ENCODE results near the gene ARHGAP27.

ARHGAP27 gene

DNA sequence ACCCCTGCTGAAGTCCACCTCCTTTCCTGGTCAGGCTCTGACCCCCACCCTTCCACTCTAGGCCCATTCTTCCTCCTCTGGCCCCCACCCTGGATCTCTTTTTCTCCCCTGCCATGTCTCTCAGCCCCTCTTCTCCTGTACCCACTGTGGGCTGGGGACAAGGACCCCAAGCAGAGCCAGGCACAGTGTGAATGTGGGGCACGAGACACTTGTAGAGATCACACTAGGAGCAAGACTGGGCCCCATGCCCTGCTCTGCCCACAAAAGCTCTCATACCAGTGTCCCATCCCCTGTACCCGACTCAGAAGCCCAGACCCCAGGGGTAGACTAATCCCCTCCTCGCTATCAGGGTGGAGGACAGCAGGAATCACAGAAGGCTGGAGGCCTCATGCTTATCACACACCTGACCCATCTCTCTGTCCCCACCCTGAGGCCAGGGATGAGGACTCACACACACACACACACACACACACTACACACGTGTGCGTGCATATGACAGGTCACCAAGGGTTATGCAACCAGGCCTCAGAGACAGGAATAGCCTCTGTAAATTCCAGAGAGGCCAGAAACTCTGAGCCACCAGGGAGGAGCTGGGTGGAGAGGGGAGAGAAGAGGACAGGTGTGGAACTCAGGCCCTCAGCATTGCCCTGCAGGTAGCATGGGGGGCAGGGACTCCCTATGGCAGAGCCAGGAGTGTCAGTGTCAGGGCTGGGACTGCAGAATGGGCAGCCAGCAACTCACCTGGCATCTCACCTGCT, 21.1 kb downstream of the ARHGAP27 start:
- H3K36me3 Mint-ChIP-seq: peaks cover 12% of the 10 kb centered on the region in 2 donors

DNA sequence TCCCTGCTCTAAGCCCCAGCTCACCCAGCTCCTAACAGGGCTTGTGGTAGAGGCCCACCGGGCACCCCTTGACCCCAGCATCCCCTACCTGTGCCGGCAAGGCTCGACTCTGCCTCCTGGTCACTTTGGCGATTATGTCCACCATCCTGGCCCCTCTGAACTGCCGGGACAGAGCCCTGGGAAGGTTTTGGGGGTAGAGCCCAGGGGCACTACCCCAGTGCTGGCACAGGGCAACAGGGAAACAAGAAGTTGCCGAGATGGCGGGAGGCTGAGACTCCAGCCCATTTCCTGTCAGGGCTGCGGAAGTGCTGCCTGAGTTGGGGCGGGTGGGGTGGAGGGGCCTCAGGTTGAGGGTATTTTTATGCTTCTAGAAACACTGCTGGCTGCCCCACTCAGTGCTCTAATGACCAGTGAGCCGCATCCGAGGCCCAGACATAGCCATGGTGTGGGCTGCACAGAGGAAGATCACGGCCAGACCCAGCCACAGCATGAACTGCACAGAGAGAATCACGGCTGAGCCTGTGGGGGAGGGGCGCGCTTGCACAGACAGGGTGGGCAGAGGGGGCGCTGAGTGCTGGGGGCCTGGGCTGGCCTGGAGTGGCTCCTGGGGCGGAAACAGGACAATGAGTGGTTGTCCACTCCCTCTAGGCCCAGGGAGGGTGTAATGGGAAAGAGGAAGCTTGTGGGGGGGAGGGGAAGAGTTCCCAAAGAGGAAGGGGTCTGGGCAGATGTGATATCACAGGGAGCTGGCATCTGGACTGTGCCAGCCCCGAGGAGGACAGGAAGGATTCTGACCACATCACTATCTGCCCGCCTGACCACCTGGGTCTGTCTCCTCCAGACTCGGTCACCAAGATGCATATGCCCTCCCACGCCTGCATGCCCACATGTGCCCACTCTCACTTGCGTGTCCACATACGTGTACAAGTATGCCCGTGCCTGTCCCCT, 22.3 kb downstream of the ARHGAP27 start:
- DNase-seq (no peak), ATAC-seq (replicated peaks) (peak; percentile 71 to 76)
- H3K27me3 Mint-ChIP-seq: no peaks in the 10 kb centered on the region
- peak overlapping the region; percentile 98 for H3K4me3 Mint-ChIP-seq
- H3K36me3 Mint-ChIP-seq: peaks cover 12 to 17% of the 10 kb centered on the region in 2 donors
- no peaks in the 10 kb centered on the region for H3K9me3 Mint-ChIP-seq
- H3K4me1 Mint-ChIP-seq: peaks cover 64 to 92% of the 10 kb centered on the region in 2 donors
- peak overlapping the region; percentile 97 for H3K27ac Mint-ChIP-seq

More for the DNA sequence above, 21.1 kb downstream of the ARHGAP27 start:
- Mint-ChIP-seq H3K9me3 (no peaks in the 10 kb centered on the region), H3K4me1 (peaks cover 64 to 88% of the 10 kb centered on the region in 2 donors), H3K4me3 (peak overlapping the region; percentile 98), H3K27me3 (no peaks in the 10 kb centered on the region), H3K27ac (peak overlapping the region; percentile 97)
- ATAC-seq (replicated peaks) (no peak), DNase-seq (no peak)

DNA sequence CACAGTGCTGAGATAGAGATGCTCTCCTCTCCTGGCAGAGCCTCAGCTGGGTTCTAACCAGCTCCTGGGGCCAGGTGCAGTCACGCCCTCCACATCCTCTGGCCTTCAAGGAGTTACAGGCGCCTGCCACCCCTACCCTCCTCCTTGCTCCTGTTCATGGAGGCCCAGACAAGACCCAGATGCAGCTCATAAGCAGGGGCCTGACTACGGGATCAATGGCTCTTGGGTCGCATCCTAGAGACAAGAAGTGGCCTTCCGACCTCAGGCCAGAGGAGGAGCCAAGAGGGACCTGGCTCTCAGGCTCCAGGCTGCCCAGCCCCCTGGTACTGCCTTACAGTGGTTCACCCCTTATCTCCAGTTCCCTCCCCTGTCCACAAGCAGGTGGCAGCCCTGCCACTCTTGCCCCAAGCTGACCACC, 23.0 kb downstream of the ARHGAP27 start:
- H3K9me3 Mint-ChIP-seq: no peaks in the 10 kb centered on the region
- ATAC-seq (replicated peaks) (peak; percentile 19 to 20), DNase-seq (no peak)
- H3K27me3 Mint-ChIP-seq: no peaks in the 10 kb centered on the region
- peaks cover 14 to 21% of the 10 kb centered on the region in 2 donors for H3K36me3 Mint-ChIP-seq
- H3K4me1 Mint-ChIP-seq: peaks cover 59 to 87% of the 10 kb centered on the region in 2 donors
- peak overlapping the region; percentile 97 for H3K27ac Mint-ChIP-seq
- peak overlapping the region; percentile 98 for H3K4me3 Mint-ChIP-seq

DNA sequence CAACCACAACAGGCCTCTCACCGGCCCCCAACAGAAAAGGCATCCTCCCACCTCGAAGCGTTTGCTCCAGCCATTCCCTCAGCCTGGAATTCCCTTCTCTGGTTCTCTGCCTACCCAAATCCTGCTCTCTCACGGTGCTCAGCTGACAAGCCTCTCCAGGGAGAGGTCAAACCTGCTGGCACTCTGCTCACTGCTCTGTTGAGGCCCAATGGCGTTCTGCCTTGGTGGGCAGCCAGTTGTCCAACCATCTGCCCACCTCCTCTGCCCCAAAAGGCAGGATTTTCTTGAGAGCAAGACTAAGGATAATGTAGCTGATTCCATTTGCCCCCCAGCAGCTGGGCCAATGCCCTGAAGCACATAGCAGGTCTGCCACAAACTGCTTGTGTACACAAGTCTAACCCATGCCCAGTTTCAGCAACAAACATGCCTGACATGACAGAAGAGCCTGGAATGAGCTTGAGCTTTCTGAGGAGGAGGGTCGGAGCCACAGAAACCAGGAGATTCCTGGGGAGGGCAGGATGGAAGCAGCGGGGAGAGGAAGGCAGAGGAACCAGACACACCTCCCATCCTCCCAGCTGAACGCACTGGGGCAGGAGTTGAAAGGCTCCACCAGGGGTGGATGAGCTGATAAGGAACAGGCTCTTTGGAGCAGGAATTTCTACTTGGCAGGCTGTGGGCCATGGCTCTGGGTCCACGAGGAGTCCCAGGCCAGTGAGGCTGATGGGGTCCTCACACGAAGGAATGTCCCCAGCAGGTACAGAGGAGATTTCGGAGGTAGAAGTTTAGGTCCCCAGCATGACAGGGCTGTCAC, 23.9 kb downstream of the ARHGAP27 start:
- Mint-ChIP-seq H3K9me3 (no peaks in the 10 kb centered on the region), H3K27me3 (no peaks in the 10 kb centered on the region), H3K4me1 (peaks cover 57 to 84% of the 10 kb centered on the region in 2 donors), H3K27ac (peak overlapping the region; percentile 97), H3K36me3 (peaks cover 22 to 28% of the 10 kb centered on the region in 2 donors), H3K4me3 (peak overlapping the region; percentile 98)
- no peak for DNase-seq
- no peak for ATAC-seq (replicated peaks)

DNA sequence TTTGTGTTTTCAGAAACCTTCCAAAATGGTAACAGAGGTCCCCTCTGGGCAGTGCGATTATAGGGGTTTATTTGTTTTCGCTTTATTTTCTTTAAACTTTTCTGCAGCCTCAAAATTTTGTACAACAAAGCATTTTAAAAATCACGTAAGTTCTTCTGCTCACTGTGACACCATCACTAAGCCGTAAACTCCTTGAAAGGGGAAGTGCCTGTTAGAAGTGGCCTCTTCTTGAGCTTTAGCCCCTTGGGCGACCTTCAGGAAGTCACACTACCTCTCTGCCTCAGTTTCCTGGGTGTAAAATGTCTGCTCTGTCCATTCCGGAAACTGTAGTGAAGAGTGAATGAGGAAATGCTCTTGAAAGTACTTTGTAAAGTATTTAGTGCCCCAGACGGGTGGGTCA, 26.6 kb downstream of the ARHGAP27 start:
- Mint-ChIP-seq H3K36me3 (peaks cover 32 to 46% of the 10 kb centered on the region in 2 donors), H3K4me3 (no peak overlapping the region), H3K27me3 (no peaks in the 10 kb centered on the region), H3K9me3 (no peaks in the 10 kb centered on the region), H3K27ac (no peak overlapping the region), H3K4me1 (peaks cover 33 to 57% of the 10 kb centered on the region in 2 donors)
- DNase-seq: no peak
- ATAC-seq (replicated peaks): no peak

DNA sequence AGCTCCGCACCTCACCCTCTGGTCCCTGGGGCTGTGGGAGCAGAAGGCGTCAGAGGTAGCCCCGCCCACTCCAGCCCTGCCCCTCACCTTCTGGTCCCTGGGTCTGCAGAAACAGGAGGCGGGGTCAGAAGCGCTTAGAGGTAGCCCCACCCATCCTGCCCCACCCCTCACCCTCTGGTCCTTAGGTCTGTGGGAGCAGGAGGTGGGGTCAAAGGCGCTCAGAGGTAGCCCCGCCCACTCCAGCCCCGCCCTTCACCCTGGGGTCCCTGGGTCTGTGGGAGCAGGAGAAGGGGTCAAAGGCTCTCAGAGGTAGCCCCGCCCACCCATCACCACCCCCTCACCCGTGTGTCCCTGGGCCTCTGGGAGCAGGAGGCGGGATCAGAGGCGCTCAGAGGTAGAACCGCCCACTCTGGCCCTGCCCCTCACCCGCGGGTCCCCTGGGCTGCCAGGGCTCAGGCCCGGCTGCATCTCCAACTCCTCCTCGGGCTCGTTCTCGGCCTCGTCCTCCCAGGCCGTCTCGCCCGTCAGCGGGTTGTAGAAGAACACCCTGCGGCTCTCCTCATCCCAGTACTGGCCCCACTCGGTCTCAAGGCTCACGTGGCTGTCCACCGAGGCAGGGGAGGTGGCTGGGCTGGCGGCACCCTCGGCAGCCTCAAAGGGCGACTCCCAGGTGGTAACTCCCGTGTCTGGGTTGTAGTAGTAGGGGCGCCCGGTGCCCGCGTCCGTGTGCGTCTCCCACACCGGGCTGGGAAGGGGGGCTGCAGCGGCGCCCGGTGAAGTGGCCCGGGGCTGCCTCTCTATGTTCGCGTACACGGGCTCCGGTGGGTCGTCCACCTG, 27.2 kb downstream of the ARHGAP27 start:
- H3K27ac Mint-ChIP-seq: no peak overlapping the region
- no peak for ATAC-seq (replicated peaks)

DNA sequence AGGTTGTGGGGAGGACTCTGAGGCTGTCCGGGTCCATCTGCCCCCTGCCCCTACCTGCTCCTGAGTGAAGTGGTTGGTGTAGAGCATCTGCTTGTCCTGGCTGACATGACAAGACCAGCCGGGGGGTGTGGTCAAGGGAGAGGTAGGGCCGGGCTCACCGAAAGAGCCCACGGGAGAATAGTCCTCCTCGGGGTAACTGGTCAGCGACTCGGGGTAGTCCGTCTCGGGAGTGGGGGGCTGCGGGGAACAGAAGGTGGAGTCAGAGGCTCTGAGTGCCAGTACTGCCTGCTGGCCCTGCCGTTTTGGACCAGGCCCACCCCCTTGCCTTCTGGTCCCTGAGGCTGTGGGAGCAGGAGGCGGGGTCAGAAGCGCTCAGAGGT, 27.8 kb downstream of the ARHGAP27 start:
- DNase-seq (no peak), ATAC-seq (replicated peaks) (no peak)
- Mint-ChIP-seq H3K4me1 (peaks cover 25 to 46% of the 10 kb centered on the region in 2 donors), H3K27me3 (no peaks in the 10 kb centered on the region), H3K9me3 (no peaks in the 10 kb centered on the region), H3K36me3 (peaks cover 36 to 46% of the 10 kb centered on the region in 2 donors), H3K4me3 (no peak overlapping the region), H3K27ac (peak overlapping the region; percentile 77)

More for the DNA sequence above, 27.2 kb downstream of the ARHGAP27 start:
- no peak for DNase-seq
- Mint-ChIP-seq H3K9me3 (no peaks in the 10 kb centered on the region), H3K27me3 (no peaks in the 10 kb centered on the region), H3K4me3 (no peak overlapping the region), H3K36me3 (peaks cover 32 to 46% of the 10 kb centered on the region in 2 donors), H3K4me1 (peaks cover 27 to 51% of the 10 kb centered on the region in 2 donors)

DNA sequence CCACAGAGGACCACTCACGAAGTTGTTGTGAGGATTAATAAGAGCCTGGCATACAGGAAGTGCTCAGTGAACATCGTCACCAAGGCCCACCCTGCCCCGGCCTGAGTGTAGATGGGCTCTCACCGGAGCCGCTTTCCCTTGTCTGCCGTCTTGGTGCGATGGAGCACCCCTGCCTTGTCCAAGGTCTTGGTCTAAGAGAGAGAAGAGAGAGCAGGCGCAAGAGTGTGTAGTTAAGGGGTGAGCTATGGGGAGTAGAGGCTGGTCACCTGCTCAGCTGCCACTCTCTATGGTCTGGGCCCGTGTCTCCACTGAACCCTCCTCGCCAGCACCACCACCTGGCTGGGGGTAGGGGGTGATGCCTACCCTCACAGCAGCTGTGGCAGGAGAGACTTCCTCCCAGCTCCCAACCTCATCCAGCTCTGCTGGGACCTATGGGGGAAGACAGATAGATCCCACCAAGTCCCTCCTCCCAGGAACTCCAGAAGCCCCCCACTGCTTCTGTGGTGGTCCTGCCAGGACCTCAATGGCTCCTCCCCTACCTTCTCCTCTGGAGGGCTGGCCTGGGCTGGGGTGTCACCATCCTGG, 28.7 kb downstream of the ARHGAP27 start:
- Mint-ChIP-seq H3K4me3 (no peak overlapping the region), H3K27me3 (no peaks in the 10 kb centered on the region), H3K36me3 (peaks cover 36 to 51% of the 10 kb centered on the region in 2 donors), H3K27ac (peak overlapping the region; percentile 51), H3K4me1 (peaks cover 22 to 37% of the 10 kb centered on the region in 2 donors), H3K9me3 (no peaks in the 10 kb centered on the region)
- DNase-seq (no peak), ATAC-seq (replicated peaks) (no peak)

DNA sequence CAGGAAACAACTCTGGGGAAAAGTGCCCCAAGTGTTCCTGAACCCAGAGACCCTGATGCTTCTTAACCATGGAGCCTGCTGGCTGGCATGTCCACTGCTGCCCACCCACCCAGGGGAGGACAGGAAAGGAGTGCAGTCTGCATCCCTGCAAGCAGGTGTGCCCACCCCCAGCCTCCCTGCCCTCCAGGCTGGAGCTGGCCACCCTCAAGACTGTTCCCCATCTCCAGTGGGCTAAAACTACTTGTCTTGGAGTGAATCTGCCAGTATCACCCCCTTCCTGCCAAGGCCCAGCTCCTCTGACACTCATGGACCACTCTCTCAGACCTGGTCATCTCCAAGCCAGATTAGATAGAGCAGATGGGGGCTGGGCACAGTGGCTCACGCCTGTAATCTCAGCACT, 29.8 kb downstream of the ARHGAP27 start:
- ATAC-seq (replicated peaks): no peak
- H3K4me1 Mint-ChIP-seq: peaks cover 11 to 26% of the 10 kb centered on the region in 2 donors
- H3K36me3 Mint-ChIP-seq: peaks cover 34 to 56% of the 10 kb centered on the region in 2 donors
- H3K27me3 Mint-ChIP-seq: no peaks in the 10 kb centered on the region
- no peak overlapping the region for H3K4me3 Mint-ChIP-seq
- H3K9me3 Mint-ChIP-seq: no peaks in the 10 kb centered on the region
- H3K27ac Mint-ChIP-seq: no peak overlapping the region
- DNase-seq: no peak

DNA sequence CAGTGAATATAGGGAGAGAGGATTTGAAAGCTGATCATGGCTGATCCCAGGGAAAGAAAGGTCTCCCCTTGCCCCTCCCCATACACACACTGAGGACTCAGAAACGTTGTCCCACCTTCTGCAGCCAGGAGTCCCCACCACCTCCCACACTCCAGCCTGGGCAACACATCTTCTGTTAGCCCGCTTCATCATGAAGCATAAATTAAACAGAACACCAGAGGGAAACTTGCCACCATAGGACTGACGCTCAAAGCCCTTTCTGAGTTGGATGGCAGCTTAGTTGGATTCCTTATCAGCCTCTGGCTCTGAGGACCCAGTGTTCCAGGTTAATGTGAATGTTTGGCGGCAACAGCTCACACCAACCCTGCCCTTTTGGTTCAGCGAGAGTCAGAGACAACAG, 33.9 kb downstream of the ARHGAP27 start:
- H3K4me3 Mint-ChIP-seq: no peak overlapping the region
- DNase-seq (no peak), ATAC-seq (replicated peaks) (no peak)
- no peaks in the 10 kb centered on the region for H3K27me3 Mint-ChIP-seq
- no peaks in the 10 kb centered on the region for H3K9me3 Mint-ChIP-seq
- H3K27ac Mint-ChIP-seq: no peak overlapping the region
- H3K4me1 Mint-ChIP-seq: peaks cover 5% of the 10 kb centered on the region in 2 donors
- peaks cover 35 to 52% of the 10 kb centered on the region in 2 donors for H3K36me3 Mint-ChIP-seq

DNA sequence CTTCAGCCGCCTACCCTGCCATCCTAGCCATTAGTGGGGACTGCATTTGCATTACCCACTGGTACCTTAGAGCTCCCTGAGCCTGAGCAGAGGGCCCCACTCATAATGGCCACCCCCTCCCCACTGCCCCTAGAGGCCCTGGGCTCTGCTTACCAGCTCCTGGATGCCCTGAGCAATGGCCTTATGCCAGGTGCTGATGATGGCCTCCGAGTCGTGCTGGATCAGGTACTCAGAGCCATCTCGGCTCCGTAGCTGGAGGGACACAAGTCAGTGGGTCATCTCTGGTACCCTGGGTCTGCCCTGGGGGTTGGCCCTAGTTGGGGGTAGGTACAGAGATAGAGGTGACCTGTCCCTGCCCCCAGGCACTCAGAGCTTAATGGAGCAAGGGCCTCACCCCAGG, 34.9 kb downstream of the ARHGAP27 start:
- peaks cover 5 to 7% of the 10 kb centered on the region in 2 donors for H3K4me1 Mint-ChIP-seq
- H3K27ac Mint-ChIP-seq: no peak overlapping the region
- no peaks in the 10 kb centered on the region for H3K27me3 Mint-ChIP-seq
- ATAC-seq (replicated peaks): no peak
- H3K36me3 Mint-ChIP-seq: peaks cover 34 to 50% of the 10 kb centered on the region in 2 donors
- DNase-seq: no peak
- H3K4me3 Mint-ChIP-seq: no peak overlapping the region
- H3K9me3 Mint-ChIP-seq: no peaks in the 10 kb centered on the region

DNA sequence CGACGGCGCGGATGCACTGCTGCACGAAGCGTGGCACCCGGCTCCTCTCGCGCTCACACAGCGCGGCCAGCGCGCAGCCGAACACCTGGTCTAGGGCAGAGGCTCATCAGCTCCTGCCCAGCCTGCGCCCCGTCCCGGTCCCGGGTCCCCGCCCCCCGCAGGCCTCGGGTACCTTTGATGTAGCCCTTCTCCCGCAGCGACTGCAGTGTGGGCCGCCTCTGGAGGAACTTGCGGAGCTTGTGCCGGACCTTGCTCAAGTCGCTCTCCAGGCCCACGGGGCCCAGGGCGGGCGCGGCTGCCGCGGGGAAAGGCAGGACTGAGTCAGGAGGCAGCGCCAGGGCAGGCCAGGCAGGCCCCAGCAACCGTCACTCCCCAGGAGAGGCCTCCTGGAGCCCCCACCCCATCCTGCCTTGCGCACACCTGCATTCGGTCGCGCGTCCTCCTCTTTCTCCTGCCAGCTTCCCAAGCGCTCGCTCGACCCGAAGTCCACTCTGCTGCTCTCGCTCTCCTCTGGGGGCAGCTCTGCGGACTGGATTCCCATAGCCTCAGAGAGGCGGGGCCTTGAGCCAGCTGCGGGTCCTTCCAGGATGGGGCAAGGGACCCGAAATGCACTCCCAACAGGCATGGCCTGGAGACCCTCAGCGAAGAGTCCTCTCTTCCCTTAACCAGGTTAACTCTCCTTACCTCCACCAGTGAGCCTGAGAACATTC, 36.0 kb downstream of the ARHGAP27 start:
- no peaks in the 10 kb centered on the region for H3K27me3 Mint-ChIP-seq
- DNase-seq: no peak
- peaks cover 8 to 9% of the 10 kb centered on the region in 2 donors for H3K4me1 Mint-ChIP-seq
- no peak overlapping the region for H3K27ac Mint-ChIP-seq
- H3K9me3 Mint-ChIP-seq: no peaks in the 10 kb centered on the region
- no peak for ATAC-seq (replicated peaks)
- H3K4me3 Mint-ChIP-seq: no peak overlapping the region
- peaks cover 31 to 41% of the 10 kb centered on the region in 2 donors for H3K36me3 Mint-ChIP-seq

Measured in stimulated activated naive B cell treated with anti-CD40 and anti-IgM and Interleukin-4, amounts not matched to agents 10 μg/mL and 1 μg/mL and 100 μg/mL, for 72 hours (primary cell).